ENCODE measurements around the gene THBD.

Gene THBD

GRCh38 chr20:23007886-23008655 lies 41.4 kb downstream of the THBD start:
- no peak for DNase-seq

GRCh38 chr20:23007462-23007861 lies 42.0 kb downstream of the THBD start:
- no peak for DNase-seq

GRCh38 chr20:23005776-23006175 lies 43.7 kb downstream of the THBD start:
- no peak for DNase-seq

- DNase-seq: no peak
Observed at GRCh38 chr20:23003881-23004460, 45.5 kb downstream of the THBD start.

- DNase-seq: no peak
Observed at GRCh38 chr20:23003077-23003635, 46.3 kb downstream of the THBD start.

GRCh38 chr20:23002276-23002675 lies 47.2 kb downstream of the THBD start:
- DNase-seq: no peak

GRCh38 chr20:23000232-23000947 lies 49.1 kb downstream of the THBD start:
- no peak for DNase-seq

GRCh38 chr20:22999756-23000155 lies 49.7 kb downstream of the THBD start:
- DNase-seq: no peak

GRCh38 chr20:22998476-22998875 lies 51.0 kb downstream of the THBD start:
- DNase-seq: no peak

GRCh38 chr20:22995923-22996322 lies 53.5 kb downstream of the THBD start:
- no peak for DNase-seq
